Left colon (tissue), 2 donors: ENCODE data around the gene CSF3R. TPM values are rescaled to one million over a fixed set of nuclear protein-coding genes. Genes with fewer than 3 reads are reported as not detected.
"Not testable (repeated sequence)": the region's sequence is repeated elsewhere in the genome, so short reads cannot be mapped to it uniquely, and the experiment has no call there.

ENCODE experiments used
- ATAC-seq: fragments of 200-7000 bp; cut with Tn5 transposase; one replicate; pipeline ENCODE4 v1.9.1; 2020; ENCODE audit warnings: mild to moderate bottlenecking, moderate library complexity
- DNase-seq, 2 donors: peaks; one replicate each; pipeline ENCODE4 v3.0.0-alpha.2; 2020
- intact Hi-C, 2 donors: fragments of 100-400 bp; cut with DNase I in 1 of 2; cut with micrococcal nuclease in 1 of 2; formaldehyde crosslinking; loops; one replicate each; pipeline versions ENCODE4 v1.11.2 to v1.14.0; 2022; cut with DNase I, micrococcal nuclease
- total RNA-seq, 2 donors: library from RNA; stranded (reverse); fragmentation: NEBNext Ultra II Directional; extraction: Animal tissue kit (Norgen Biotek cat#: 25700); gene quantifications; one replicate each; pipeline ENCODE4 v1.2.1, GENCODE V29; 2021
- donor health status: DM: no; HTN: no; CAD: no.
- donor health status: DM: yes; HTN: yes; CAD: no.

Gene CSF3R
- total RNA-seq, 2 donors from 2014 or later, result 2.5 to 2.9 TPM

- ATAC-seq, result peak; percentile 23
- no peak for DNase-seq
- intact Hi-C loops, result no loop called here
These were observed 32.8 kb upstream of the CSF3R start for GRCh38 chr1:36515315-36516138.

GRCh38 chr1:36514501-36514900 is 31.8 kb upstream of the CSF3R start:
- intact Hi-C loops, result no loop called here
- DNase-seq, result no peak
- no peak for ATAC-seq

GRCh38 chr1:36513676-36514473 is 31.2 kb upstream of the CSF3R start:
- DNase-seq (no peak), ATAC-seq (no peak)
- intact Hi-C loops, result no loop called here

- DNase-seq, result no peak
- ATAC-seq, result no peak
- intact Hi-C loops, result no loop called here
These were observed 30.1 kb upstream of the CSF3R start for GRCh38 chr1:36512842-36513241.

- no peak for DNase-seq
- intact Hi-C loops, result no loop called here
- no peak for ATAC-seq
These were observed 29.4 kb upstream of the CSF3R start for GRCh38 chr1:36511804-36512798.

- intact Hi-C loops, DNase-seq, ATAC-seq: not testable (repeated sequence)
These were observed 28.5 kb upstream of the CSF3R start for GRCh38 chr1:36511220-36511619.

GRCh38 chr1:36510418-36510817 is 27.7 kb upstream of the CSF3R start:
- intact Hi-C loops, result no loop called here
- ATAC-seq, result no peak

GRCh38 chr1:36508257-36508656 is 25.5 kb upstream of the CSF3R start:
- ATAC-seq, result no peak
- intact Hi-C loops, result no loop called here
- DNase-seq, result no peak

More at GRCh38 chr1:36510418-36510817, 27.7 kb upstream of the CSF3R start:
- no peak for DNase-seq

GRCh38 chr1:36506276-36506920 is 23.7 kb upstream of the CSF3R start:
- DNase-seq (no peak), ATAC-seq (no peak)
- intact Hi-C loops, result no loop called here

GRCh38 chr1:36503733-36504132 is 21.0 kb upstream of the CSF3R start:
- intact Hi-C loops, result no loop called here
- ATAC-seq (no peak), DNase-seq (no peak)

- no peak for ATAC-seq
- intact Hi-C loops, result no loop called here
- no peak for DNase-seq
These were observed 20.4 kb upstream of the CSF3R start for GRCh38 chr1:36503159-36503558.

- intact Hi-C loops, result no loop called here
- DNase-seq (no peak), ATAC-seq (no peak)
These were observed 19.9 kb upstream of the CSF3R start for GRCh38 chr1:36502616-36503015.

GRCh38 chr1:36501911-36502310 is 19.2 kb upstream of the CSF3R start:
- intact Hi-C loops, ATAC-seq, DNase-seq: not testable (repeated sequence)

GRCh38 chr1:36497207-36497606 is 14.5 kb upstream of the CSF3R start:
- ATAC-seq, result no peak
- intact Hi-C loops, result no loop called here
- DNase-seq, result no peak

GRCh38 chr1:36494971-36495370 is 12.3 kb upstream of the CSF3R start:
- no peak for DNase-seq
- ATAC-seq, result no peak
- intact Hi-C loops, result no loop called here

GRCh38 chr1:36493524-36493923 is 10.8 kb upstream of the CSF3R start:
- no peak for DNase-seq
- intact Hi-C loops, result no loop called here
- no peak for ATAC-seq

- DNase-seq (no peak), ATAC-seq (no peak)
- intact Hi-C loops, result no loop called here
These were observed 9.8 kb upstream of the CSF3R start for GRCh38 chr1:36492491-36492890.

- ATAC-seq, intact Hi-C loops, DNase-seq: not testable (repeated sequence)
These were observed 6.7 kb upstream of the CSF3R start for GRCh38 chr1:36489258-36490051.
